PC-3 (cell line): Measurements from ENCODE around the gene TDRKH.
"Not testable (repeated sequence)": the region's sequence is repeated elsewhere in the genome, so short reads cannot be mapped to it uniquely, and the experiment has no call there.

Experiments used
- CTCF ChIP-seq: fragments of 300-600 bp; sonication (generic); conservative IDR thresholded peaks from 2 replicates; pipeline ENCODE4 v1.5.1; 2017; ENCODE audit warnings: antibody characterized with exemption, low read depth, mild to moderate bottlenecking, low read length
- EZH2 ChIP-seq: fragments of 300-600 bp; sonication (generic); IDR thresholded peaks from one replicate; pipeline ENCODE4 v1.6.1; 2017; ENCODE audit warnings: antibody characterized with exemption, mild to moderate bottlenecking, low read length; ENCODE audit not compliant: unreplicated experiment

GRCh38 chr1:151769270-151769669 lies 21.0 kb downstream of the TDRKH start:
- not testable (repeated sequence) for TF ChIP-seq CTCF, EZH2
